ENCODE data around the gene CACNA1C. TPM values are rescaled to one million over a fixed set of nuclear protein-coding genes. Genes with fewer than 3 reads are reported as not detected.

The CACNA1C gene
- total RNA-seq, 8 experiments from 2014 or later = 0.97 to 36.4 (median 5.1) TPM

DNA sequence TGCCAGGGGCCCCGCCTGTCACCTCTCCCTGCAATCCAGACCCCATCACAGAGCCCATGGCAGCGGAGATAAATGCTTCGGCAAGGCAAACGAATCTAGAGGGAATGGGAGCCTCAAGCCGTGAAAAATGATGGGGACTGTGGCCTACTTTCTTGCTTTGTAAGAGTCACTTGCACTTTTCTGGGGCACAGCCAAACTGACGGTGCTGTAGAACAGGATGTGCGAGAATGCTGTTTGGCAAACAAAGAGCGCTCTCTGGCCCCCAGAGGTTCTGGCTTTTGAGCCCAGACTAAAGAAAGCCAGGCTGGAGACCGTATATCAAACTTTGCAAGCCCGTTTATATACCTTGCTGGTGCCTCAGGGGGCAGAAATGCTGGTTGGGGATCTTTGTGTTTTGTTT is 108.7 kb downstream of the CACNA1C start:
- no peak overlapping the region for H3K27ac ChIP-seq
- 57 to 90% (median 67%) methylated on average over 1 to 7 of the region's 10 CpGs; no CpG with 5 or more reads in 4 of the 10 experiments for WGBS, 10 experiments
- H3K4me1 ChIP-seq (replicated peaks in 1 of 2) = peaks cover 0 to 3% of the 10 kb centered on the region in 2 donors
- in situ Hi-C loops (cut with MboI; ENCODE audit: low pct_unique_long_range_greater_than_20kb in 2 of 9, low sequenced_read_pairs in 9 of 9, unreplicated experiment in 9 of 9) = no loop called here
- ATAC-seq (replicated peaks in 6 of 8) = no peak
- H3K4me3 ChIP-seq = no peak overlapping the region

GRCh38 chr12:2163177-2163941 is 110.6 kb downstream of the CACNA1C start:
- Histone ChIP-seq H3K27ac (no peak overlapping the region), H3K4me3 (no peak overlapping the region), H3K4me1 (replicated peaks in 1 of 2) (peaks cover 0 to 3% of the 10 kb centered on the region in 2 donors)
- 5 to 100% (median 90%) methylated on average over 2 to 13 of the region's 17 CpGs; no CpG with 5 or more reads in 2 of the 10 experiments for WGBS, 10 experiments
- in situ Hi-C loops (cut with MboI; ENCODE audit: low pct_unique_long_range_greater_than_20kb in 2 of 9, low sequenced_read_pairs in 9 of 9, unreplicated experiment in 9 of 9) = no loop called here
- peak in 2 of 8 experiments; percentile 90 to 95 for ATAC-seq (replicated peaks in 6 of 8)

- Histone ChIP-seq H3K4me3 (no peak overlapping the region), H3K4me1 (replicated peaks in 1 of 2) (peaks cover 0 to 3% of the 10 kb centered on the region in 2 donors), H3K27ac (no peak overlapping the region)
- no peak for ATAC-seq (replicated peaks in 6 of 8)
- in situ Hi-C loops (cut with MboI; ENCODE audit: low pct_unique_long_range_greater_than_20kb in 2 of 9, low sequenced_read_pairs in 9 of 9, unreplicated experiment in 9 of 9) = no loop called here
Observed at GRCh38 chr12:2165021-2165420, 112.2 kb downstream of the CACNA1C start.

DNA sequence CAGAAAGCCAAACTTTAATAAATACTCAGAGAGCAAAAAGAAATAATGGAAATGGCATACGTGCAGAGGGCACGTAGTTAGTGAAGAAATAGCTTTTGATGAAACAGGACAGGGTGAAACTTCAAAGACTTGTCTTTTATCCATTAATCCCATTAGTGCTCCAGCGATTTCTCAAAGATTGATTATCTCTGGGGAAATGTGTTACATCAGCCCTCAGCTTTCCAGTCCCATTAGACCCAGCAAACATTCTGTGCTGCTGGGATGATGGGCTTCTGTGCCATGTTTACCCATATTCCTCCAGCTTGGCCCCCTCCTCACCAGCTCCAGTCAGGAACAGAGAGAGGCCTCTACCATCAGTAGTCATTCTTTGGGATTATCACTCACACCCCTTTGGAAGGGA is 113.1 kb downstream of the CACNA1C start:
- WGBS, 10 experiments = 50 to 100% (median 86%) methylated on average over 1 to 3 of the region's 3 CpGs; no CpG with 5 or more reads in 1 of the 10 experiments
- Histone ChIP-seq H3K27ac (no peak overlapping the region), H3K4me1 (replicated peaks in 1 of 2) (peaks cover 0 to 3% of the 10 kb centered on the region in 2 donors), H3K4me3 (no peak overlapping the region)
- in situ Hi-C loops (cut with MboI; ENCODE audit: low pct_unique_long_range_greater_than_20kb in 2 of 9, low sequenced_read_pairs in 9 of 9, unreplicated experiment in 9 of 9) = no loop called here
- ATAC-seq (replicated peaks in 6 of 8) = peak in 3 of 8 experiments; percentile 27 to 67 (median 49)

DNA sequence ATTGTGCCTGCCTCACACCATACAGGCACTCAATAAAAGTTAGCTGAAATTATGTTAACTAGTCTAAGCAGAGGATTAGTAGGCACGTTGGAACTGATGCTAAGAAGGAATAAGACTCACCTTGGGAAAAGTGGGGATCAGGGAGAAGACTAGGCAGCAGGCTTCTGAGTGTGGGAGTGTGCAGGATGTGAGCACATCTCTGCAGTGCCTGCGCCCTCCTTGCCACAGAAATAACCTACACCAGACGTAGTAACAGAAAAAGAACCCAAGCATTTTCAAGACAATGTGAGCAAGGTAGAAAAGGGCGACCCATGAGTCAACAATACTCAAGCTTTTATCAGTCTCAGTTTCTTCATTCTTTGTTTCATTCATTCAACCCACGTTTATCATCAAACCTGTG is 113.9 kb downstream of the CACNA1C start:
- no peak for ATAC-seq (replicated peaks in 6 of 8)
- H3K4me1 ChIP-seq (replicated peaks in 1 of 2) = peaks cover 0 to 4% of the 10 kb centered on the region in 2 donors
- 0 to 100% (median 74%) methylated on average over 1 to 5 of the region's 5 CpGs for WGBS, 10 experiments
- in situ Hi-C loops (cut with MboI; ENCODE audit: low pct_unique_long_range_greater_than_20kb in 2 of 9, low sequenced_read_pairs in 9 of 9, unreplicated experiment in 9 of 9) = no loop called here
- no peak overlapping the region for H3K27ac ChIP-seq
- no peak overlapping the region for H3K4me3 ChIP-seq

GRCh38 chr12:2167231-2167630 is 114.4 kb downstream of the CACNA1C start:
- no peak for ATAC-seq (replicated peaks in 6 of 8)
- no peak overlapping the region for H3K4me3 ChIP-seq
- in situ Hi-C loops (cut with MboI; ENCODE audit: low pct_unique_long_range_greater_than_20kb in 2 of 9, low sequenced_read_pairs in 9 of 9, unreplicated experiment in 9 of 9) = no loop called here
- peaks cover 0 to 7% of the 10 kb centered on the region in 2 donors for H3K4me1 ChIP-seq (replicated peaks in 1 of 2)
- no peak overlapping the region for H3K27ac ChIP-seq

- H3K4me3 ChIP-seq = no peak overlapping the region
- H3K27ac ChIP-seq = no peak overlapping the region
- in situ Hi-C loops (cut with MboI; ENCODE audit: low pct_unique_long_range_greater_than_20kb in 2 of 9, low sequenced_read_pairs in 9 of 9, unreplicated experiment in 9 of 9) = no loop called here
- 60 to 96% (median 82%) methylated on average over 2 to 5 of the region's 6 CpGs; no CpG with 5 or more reads in 5 of the 10 experiments for WGBS, 10 experiments
- peaks cover 0 to 7% of the 10 kb centered on the region in 2 donors for H3K4me1 ChIP-seq (replicated peaks in 1 of 2)
- ATAC-seq (replicated peaks in 6 of 8) = no peak
Observed at GRCh38 chr12:2168808-2169207, 116.0 kb downstream of the CACNA1C start.

DNA sequence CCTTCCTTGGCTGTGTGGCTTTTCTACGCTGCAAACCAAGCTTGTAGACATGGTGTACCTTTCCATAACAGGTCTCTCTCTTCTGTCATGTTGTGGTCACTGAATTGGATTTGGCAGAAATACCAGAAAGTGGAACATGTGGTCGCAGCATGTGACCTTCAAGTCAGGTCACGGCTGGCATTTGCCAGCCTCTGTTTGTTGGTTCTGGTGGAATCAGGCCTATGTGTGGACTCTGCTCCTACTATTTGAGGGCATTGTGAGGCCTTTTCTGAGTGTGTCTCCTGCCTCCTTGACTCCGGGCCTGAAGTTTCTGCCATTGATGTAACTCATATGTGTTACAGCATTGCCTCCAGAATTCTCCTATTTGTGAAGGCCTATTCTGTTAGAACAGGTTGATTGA is 116.7 kb downstream of the CACNA1C start:
- Histone ChIP-seq H3K27ac (no peak overlapping the region), H3K4me3 (no peak overlapping the region), H3K4me1 (replicated peaks in 1 of 2) (peaks cover 0 to 7% of the 10 kb centered on the region in 2 donors)
- ATAC-seq (replicated peaks in 6 of 8) = no peak
- WGBS, 10 experiments = 40 to 100% (median 70%) methylated on average over 1 to 4 of the region's 4 CpGs; no CpG with 5 or more reads in 4 of the 10 experiments
- in situ Hi-C loops (cut with MboI; ENCODE audit: low pct_unique_long_range_greater_than_20kb in 2 of 9, low sequenced_read_pairs in 9 of 9, unreplicated experiment in 9 of 9) = no loop called here

- Histone ChIP-seq H3K27ac (no peak overlapping the region), H3K4me3 (no peak overlapping the region), H3K4me1 (replicated peaks in 1 of 2) (peaks cover 0 to 7% of the 10 kb centered on the region in 2 donors)
- 29 to 100% (median 83%) methylated on average over 1 to 2 of the region's 2 CpGs; no CpG with 5 or more reads in 5 of the 10 experiments for WGBS, 10 experiments
- ATAC-seq (replicated peaks in 6 of 8) = peak in 1 of 8 experiments; percentile 18
- in situ Hi-C loops (cut with MboI; ENCODE audit: low pct_unique_long_range_greater_than_20kb in 2 of 9, low sequenced_read_pairs in 9 of 9, unreplicated experiment in 9 of 9) = no loop called here
Observed at GRCh38 chr12:2169940-2170339, 117.2 kb downstream of the CACNA1C start.

GRCh38 chr12:2170376-2170775 is 117.6 kb downstream of the CACNA1C start:
- in situ Hi-C loops (cut with MboI; ENCODE audit: low pct_unique_long_range_greater_than_20kb in 2 of 9, low sequenced_read_pairs in 9 of 9, unreplicated experiment in 9 of 9) = no loop called here
- ATAC-seq (replicated peaks in 6 of 8) = peak in 1 of 8 experiments; percentile 13
- no peak overlapping the region for H3K4me3 ChIP-seq
- H3K4me1 ChIP-seq (replicated peaks in 1 of 2) = peaks cover 0 to 7% of the 10 kb centered on the region in 2 donors
- no peak overlapping the region for H3K27ac ChIP-seq
- WGBS, 10 experiments = 17 to 100% (median 77%) methylated on average over 1 of the region's 1 CpG; no CpG with 5 or more reads in 6 of the 10 experiments

- Histone ChIP-seq H3K4me1 (replicated peaks in 1 of 2) (peaks cover 0 to 4% of the 10 kb centered on the region in 2 donors), H3K27ac (no peak overlapping the region), H3K4me3 (no peak overlapping the region)
- ATAC-seq (replicated peaks in 6 of 8) = peak in 5 of 8 experiments; percentile 52 to 98 (median 78)
- in situ Hi-C loops (cut with MboI; ENCODE audit: low pct_unique_long_range_greater_than_20kb in 2 of 9, low sequenced_read_pairs in 9 of 9, unreplicated experiment in 9 of 9) = no loop called here
- 70 to 88% (median 78%) methylated on average over 2 to 11 of the region's 11 CpGs; no CpG with 5 or more reads in 4 of the 10 experiments for WGBS, 10 experiments
Observed at GRCh38 chr12:2171672-2172426, 119.1 kb downstream of the CACNA1C start.

GRCh38 chr12:2172491-2173214 is 119.9 kb downstream of the CACNA1C start:
- in situ Hi-C loops (cut with MboI; ENCODE audit: low pct_unique_long_range_greater_than_20kb in 2 of 9, low sequenced_read_pairs in 9 of 9, unreplicated experiment in 9 of 9) = no loop called here
- H3K4me3 ChIP-seq = no peak overlapping the region
- H3K4me1 ChIP-seq (replicated peaks in 1 of 2) = peaks cover 0 to 4% of the 10 kb centered on the region in 2 donors
- H3K27ac ChIP-seq = no peak overlapping the region
- 68 to 93% (median 83%) methylated on average over 2 to 8 of the region's 12 CpGs; no CpG with 5 or more reads in 1 of the 10 experiments for WGBS, 10 experiments
- no peak for ATAC-seq (replicated peaks in 6 of 8)

GRCh38 chr12:2173971-2174370 is 121.2 kb downstream of the CACNA1C start:
- no peak for ATAC-seq (replicated peaks in 6 of 8)
- WGBS, 10 experiments = 20 to 80% (median 61%) methylated on average over 1 to 4 of the region's 4 CpGs; no CpG with 5 or more reads in 4 of the 10 experiments
- in situ Hi-C loops (cut with MboI; ENCODE audit: low pct_unique_long_range_greater_than_20kb in 2 of 9, low sequenced_read_pairs in 9 of 9, unreplicated experiment in 9 of 9) = no loop called here
- peaks cover 0 to 4% of the 10 kb centered on the region in 2 donors for H3K4me1 ChIP-seq (replicated peaks in 1 of 2)
- no peak overlapping the region for H3K27ac ChIP-seq
- H3K4me3 ChIP-seq = no peak overlapping the region
